HG03103 (cell line): Measurements from ENCODE around the gene SPEN.

Source experiments
- ATAC-seq: cut with Tn5 transposase; IDR thresholded peaks from one replicate; pipeline ENCODE4 v1.9.1; 2021; ENCODE audit warnings: low read depth; ENCODE audit not compliant: unreplicated experiment

Gene SPEN

DNA sequence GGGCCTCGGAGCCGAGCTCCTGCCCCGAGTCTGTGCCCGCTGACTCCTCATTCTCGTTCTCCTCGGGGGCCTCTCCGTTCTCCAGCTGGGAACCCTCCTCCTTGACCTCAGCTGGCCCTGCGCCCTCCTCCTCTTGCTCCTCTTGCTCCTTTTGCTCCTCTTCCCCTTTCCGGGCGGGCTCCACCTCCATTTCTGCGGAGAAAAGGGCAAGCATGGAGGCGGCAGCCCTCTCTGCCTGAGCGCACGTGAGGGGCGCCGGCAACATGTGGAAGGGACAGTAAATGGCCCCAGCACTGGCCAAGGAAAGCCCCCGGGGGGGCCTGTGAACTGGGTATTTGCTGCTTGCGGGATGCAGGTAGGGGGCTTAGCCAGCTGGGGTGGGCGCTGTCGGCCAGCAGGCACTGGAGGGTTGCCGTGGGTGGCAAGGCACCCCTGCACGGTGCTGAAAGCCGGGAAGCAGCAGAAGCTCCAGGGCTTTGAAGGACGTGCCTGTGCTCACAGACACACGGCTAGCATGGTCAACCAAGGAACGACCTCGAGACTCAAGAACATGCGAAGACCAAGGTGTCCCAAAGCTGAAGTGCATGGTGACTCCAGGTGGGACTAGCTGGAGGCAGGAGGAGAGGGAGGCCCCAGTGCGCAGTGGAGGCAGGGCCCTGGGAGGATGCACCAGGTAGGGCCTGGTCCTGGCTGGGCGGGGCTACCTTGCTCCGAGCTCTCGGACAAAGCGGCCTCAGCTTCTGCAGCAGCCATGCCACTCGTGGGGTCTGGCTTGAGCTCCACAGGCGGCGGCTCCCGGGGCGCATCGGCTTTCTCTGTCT, 97.7 kb downstream of the SPEN start:
- no peak for ATAC-seq

DNA sequence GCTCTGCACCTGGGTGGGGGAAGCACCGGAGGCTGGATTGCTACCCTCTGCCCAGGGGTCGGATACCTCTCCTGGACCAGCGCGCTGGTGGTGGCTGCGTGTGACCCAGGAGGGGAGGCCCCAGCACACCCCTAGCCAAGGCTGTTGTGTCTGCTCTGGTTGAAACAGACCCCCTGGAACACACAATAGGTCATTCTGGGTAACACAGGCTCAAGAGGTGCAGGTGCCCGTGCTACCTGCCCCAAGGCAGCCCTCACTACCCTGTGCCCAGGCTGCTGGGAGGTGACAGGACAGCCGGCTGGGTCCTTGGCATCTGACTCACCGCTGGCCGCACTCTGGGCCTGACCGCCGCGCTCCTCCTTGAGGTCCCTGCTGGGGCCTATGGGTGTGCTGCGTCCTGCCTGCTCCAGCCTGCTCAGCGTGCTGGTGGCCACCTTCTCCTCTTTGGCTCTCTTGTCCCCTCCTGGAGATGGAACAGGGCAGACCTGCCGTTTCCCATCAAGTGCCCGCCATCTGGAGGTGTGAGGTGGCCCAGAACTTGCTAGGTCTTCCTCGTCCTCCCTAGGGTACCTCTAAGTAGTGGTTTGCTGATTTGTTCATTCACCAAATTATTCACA, 98.4 kb downstream of the SPEN start:
- no peak for ATAC-seq

DNA sequence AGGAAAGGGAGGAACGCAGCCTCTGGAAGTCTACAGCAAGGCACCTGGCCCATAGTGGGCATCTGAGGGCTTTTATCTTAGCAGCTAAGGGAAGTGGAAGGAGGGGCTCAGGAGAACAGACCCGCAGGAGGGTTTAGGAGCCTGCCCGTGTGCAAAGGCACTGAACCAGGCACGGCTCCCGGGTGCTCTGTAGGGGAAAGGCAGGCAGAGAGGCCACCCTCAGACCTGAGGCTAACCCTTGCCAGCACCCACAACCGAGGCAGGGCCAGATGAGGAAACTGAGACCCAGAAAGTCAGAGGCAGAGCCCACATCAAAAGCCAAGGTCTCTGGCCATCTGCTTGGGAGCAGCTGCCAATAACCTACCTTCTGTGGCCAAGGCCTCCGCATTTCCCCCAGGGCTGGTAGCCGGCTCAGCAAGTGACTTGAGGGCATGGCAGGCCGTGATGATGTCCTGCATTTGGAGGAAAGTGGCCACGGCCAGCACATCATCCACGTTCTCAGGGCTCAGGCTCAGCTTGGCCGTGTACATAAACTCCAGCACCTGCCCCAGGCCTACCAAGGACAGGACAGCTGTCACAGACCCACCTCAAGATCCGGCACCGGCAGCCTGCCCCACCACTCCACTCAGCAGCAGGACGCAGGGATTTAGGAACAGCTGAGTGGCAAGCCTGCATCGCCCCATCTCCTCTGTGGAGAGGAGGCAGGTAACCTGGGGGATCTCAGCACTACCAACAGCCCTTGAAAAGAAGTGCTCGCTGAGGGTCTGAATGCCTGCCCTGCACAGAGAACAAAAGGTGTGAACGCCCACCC, 99.3 kb downstream of the SPEN start:
- ATAC-seq: no peak

DNA sequence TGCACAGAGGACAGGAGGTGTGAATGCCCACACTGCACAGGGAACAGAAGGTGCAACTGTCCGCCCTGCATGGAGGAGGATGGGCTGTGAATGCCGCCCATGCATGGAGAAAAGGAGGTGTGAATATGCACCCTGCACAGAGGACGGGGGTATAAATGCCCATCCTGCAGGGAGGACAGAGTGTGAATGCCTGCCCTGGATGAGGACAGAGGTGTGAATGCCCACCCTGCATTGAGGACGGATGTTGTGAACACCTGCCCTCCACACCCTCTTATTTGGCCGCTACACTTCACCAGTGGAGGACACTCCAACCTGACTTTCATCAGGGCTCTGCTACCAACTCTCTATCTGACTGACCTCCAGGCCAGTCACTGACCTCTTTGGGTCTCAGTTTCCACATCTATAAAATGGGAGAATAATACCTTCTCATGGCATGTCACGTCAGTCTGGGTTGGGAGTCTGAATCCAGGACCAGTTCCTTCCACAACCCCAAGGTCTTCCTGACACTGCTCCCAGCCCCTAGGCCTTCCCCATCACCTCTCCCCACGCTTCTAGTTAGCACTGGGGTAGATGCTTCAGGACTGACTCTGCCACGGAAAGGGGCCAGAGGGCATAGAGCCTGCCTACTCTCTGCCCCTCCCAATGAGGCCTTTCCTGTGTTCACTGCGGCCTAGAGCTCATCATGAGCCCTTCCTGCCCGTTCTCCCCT, 100.0 kb downstream of the SPEN start:
- no peak for ATAC-seq

DNA sequence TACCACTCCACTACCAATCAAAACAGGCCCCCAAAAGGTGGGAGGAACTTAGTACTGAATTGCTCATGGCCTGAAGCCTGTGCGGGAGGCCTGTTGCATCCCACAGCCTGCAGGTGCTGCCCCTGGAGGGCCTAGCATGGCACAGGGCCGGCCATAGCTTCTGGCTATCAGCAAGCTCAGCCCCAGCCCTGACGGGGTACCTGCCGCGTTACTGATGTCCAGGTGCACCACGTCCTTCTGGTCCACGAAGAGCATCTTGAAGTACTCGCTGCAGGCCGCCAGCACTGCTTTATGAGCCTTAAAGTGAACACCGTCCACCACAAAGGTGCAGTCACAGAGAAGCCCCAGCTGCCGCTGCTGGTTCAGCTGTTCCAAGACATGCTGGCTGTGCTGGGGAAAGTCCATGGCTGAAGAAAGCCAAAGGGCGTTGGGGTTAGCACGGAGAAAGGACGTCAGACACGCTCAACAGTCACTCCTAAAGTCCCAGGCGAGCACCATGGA, 100.6 kb downstream of the SPEN start:
- no peak for ATAC-seq

DNA sequence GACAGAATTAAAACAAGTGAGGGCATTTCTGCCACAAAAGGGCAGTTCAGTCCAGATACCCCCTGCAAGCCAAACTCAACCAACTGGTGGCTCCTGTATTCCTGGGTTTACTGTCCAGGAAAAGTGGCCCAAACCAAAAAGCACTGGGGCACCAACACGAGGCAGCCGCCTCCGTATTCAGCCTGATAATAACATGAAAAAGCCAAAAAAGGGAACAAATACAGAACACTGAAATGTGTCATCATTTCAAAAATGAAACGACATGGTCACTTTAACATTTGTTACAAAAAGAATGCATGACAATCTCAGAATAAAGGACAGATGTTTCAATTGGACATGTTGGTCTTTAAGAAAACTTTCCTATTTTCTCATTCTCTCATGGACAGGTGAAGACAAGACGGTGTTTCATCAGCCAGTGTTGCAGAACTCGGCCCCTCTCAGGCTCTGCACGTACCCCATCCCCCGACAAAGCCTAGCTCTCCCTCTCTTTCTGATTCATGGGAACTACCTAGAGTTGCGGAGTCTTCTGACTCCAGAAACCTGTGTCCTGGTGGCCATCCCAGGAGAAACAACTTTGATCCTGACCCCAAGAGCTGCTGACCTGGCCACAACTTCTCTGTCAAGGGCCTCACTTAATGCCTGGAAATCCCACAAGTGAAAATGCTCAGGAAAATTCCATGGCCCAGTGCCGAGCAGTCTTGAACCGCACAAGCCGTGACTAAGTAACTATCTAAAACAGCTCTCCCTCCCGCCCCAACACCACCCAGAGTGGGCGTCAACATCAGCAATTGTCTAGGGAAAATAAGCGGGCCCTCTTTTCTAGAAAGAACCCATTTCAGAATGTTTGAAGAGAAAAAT, 101.3 kb downstream of the SPEN start:
- no peak for ATAC-seq

DNA sequence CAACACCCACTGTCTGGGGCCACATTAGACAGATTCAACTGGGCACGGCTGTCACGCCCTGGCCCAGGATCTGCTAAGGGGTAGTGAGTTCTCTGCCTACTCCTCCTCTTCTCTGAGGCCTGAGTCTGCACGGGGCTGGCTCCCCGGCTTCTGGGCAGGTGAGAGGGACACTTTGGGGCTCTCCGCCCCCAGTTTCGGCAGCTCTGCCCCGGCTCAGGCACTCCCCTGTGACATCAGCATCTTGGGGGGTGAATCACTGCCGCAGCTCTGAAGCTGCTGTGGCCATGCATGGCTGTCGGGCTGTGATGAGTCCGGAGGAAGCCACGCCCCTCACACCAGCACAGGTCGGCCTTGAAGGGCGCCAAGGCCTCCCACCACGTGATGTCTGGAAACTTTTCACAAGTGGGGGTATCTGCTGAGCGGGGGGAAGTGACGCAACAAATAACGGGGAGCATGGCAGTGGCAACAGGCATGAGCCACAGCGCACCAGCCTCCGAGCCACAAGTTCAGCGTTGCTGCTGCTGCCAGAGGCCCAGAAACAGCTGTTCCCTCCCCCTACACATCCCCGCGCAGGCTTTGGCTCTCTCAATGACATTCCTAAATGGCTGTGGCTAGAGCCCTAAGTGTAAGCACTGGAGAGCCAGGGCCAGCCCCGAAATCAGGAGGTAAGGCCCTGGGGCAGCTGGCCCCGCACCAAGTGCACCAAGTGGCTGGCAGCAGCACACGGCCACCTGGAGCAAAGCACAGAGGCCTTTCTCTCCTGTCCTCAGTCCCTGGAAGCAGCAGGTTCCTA, 102.1 kb downstream of the SPEN start:
- ATAC-seq: peak; percentile 49

DNA sequence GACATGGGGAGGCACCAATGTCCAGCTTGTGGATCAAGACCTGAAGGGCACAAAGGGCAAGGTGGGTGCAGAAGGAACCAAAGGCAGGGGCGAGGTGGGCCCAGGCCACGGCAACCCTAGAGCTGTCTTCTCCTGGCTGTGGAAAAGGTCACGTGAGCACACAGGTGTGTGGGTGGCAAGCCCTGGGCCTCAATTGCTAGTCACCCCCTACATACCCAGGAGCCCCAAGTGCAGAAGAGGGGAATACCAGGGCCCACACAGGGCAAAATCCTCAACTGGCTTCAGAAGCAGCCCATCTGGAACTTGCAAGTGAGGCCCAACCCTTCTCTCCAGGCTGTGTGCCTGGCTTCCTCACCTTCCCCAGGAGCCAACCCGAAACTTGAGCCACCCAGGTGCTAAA, 102.8 kb downstream of the SPEN start:
- ATAC-seq: no peak

DNA sequence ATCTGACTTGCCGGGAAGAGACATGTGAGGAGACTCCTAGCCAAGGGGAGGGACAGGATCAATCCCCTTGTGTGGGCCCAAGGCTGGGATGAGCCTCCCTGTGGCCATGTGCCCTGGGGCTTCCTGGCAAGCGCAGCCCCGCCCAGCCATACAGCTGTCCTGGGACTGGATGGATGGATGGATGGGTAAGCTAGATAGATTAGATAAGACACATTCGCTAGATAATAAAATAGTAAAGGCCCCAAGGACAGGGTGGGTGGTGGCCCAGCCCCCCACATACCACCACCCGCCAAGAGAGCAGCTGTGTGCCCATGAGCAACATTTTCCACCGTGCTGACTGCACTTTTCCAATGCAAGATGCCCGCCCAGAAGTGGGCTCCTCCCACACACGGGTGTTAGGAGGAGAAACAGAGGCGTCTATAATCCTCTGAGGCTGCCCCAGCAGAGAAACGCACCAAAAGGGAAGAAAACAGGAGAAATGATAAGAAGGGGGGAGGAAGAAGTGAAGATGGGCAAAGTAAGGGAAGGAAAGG, 103.3 kb downstream of the SPEN start:
- ATAC-seq: no peak

DNA sequence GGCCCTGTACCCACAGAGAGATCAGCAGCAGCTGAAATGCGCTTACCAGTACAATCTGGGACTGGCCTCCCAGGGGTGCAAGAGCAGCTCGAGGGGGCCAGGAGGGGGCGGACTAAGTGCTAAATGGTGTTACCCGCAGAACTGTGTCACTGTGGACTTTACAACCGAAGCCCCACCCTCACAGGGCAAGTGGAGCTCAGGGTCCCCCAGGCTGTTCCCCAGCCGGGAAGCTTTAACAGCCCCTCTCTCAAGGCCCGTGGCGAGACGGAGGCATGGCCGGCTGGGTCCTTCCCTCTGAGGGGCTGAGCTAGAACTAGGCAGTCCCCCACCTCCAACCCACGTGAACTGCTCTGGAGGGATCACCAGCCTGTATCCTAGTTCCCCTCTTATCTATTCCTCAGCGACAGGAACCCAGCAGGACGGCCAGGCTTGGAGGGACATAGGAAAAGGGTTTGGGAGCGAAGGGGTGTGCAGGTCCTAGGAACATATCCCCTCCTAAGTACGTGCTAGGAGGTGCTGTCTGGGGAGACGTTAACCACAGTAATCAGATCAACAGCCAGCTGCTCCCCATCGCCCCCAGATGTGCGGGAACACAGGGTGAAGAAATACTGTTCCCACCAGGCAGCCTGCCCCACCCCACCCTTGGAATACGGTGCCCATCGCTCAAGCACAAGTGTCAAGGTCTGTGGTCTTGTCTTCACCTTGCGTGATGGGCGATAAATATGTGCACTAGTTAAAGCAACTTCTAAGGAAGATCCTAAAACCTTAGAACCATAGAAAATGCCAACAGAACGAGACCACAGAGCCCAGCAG, 104.0 kb downstream of the SPEN start:
- ATAC-seq: no peak

DNA sequence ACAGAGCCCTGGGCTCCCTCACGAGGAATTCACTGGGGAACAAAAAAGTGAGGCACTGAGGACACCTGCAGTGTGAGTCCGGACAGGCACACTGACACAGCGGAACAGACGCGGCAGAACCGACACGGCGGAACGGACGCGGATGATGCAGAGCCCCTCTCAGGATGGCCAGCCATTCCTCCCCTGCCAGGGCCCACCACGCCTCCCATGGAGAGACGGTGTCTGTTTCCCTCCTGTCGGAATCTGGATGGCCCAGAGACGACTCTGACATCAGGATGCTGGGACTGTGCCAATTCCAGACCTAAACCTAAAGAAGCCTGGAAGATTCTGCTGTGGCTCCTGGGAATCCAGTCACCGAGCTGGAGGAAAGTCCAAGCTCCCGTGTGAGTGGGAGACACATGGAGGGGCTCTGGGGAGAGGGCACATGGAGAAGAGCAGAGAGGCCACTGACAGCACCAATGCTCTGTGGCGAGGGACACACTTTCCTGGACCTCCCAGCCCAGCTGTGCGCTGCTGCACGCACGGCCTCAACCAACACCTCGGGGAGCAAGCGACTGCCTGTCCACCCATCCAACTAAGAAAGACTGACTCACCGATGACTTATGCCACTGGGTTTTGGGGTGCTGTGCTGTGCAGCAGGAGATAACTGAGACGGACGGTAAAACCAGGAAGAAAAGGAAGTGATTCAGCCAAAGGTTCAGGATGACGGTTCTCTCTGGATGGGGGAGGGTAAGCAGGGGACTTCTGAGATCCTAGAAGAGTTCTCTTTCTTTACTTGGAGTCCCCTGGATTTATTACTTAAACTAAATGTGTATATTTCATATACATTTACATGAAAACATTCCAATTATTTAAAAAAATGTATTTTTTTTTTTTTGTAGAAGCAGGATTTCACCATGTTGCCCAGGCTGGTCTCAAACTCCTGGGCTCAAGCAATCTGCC, 105.1 kb downstream of the SPEN start:
- ATAC-seq: no peak

DNA sequence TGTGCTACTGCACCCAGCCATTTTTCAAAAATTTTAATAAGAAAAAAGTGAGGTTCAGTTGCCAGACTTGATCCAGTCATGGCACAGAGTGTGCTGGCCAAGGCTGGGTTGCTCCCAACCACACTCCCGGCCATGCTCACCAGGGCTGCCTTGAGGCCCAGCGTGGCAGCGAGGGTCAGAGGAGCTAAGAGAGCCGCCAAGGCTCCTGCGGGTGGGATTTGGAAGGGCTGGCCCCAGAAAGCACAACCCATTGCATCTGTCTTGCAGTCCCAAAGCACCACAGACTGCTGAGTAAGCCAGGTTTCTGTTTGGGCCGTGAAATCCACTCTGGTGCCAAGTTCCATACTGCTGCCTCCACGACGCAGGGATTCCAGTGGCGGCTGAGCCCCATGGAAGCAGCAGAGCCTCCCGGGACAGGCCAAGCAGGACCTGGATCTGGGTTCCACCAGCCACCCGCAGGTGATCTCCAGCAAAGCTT, 105.8 kb downstream of the SPEN start:
- ATAC-seq: no peak

DNA sequence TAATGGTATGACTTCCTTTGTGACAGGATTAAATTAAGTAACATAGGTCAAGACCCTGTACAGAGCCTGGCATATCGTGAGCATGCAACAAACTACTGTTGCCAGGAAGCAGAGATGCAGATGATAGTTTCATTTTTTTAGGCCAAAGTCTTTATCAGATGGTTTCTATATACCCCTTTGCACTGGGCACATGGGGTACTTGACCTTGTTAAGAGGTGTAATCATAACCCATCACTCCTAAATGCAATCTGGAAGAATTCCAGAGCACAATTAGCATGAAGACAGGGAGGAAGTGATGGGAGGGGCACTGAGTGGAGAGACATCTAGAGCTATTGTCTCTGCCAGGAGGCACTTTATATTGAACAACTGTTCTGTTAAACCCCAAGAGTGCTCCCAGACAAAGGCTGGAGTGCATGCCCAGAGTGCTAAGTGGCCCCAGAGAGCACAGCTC, 106.3 kb downstream of the SPEN start:
- ATAC-seq: no peak

DNA sequence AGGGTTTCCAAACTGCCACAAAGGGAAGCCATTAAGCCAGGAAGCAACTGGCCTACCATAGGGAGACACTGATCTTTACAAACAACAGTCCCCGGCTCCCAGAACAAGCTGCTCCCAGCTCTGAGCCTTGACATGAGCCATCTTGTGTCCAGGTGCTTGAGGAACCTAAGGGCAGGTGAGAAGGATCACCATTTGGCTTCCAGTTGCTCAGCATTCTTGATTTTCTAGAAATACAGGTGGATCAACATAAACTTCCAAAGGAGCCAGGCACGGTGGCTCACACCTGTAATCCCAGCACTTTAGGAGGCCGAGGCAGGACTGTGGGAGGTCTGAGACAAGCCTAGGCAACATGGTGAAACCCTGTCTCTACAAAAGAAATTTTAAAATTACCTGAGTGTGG, 106.8 kb downstream of the SPEN start:
- no peak for ATAC-seq

DNA sequence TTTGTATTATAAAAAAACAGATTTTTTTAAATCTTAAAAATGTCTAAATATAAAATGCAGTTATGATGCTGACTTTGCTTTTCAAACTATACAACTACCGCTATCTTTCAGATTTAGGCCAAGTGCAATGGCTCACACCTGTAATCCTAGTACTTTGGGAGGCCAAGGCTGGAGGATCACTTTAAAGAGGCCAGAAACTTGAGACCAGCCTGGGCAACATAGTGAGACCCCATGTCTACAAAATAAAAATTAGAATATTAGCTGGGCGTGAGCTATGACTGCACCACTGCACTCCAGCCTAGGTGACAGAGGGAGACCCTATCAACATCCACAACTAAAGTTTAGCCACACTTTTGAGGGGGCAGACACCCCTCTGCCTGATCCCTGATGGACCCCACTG, 108.0 kb downstream of the SPEN start:
- ATAC-seq: no peak

DNA sequence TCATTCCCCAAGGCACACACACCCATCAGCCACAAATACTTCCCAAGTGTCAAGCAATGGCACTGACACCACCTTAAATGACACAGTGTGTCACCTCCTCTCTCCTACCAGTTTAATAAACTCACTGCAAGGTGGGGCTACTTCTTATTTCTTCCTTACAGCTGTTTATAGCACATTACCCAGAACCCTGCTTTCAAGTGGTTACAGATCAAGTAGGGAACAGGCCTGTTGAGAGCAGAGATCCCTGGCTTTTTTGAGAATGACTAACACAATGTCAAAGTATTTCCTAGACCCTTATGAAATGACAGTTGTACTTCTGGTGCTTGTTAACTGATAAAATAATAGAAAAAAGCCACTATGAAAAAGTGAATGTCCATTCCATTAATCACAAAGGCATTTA, 108.6 kb downstream of the SPEN start:
- ATAC-seq: no peak
